SKM-1 (cell line): ENCODE data around the gene TRIO.
"Not testable (repeated sequence)": the region's sequence is repeated elsewhere in the genome, so short reads cannot be mapped to it uniquely, and the experiment has no call there.

Experiments used
- DNase-seq: peaks from one replicate; lab custom pipeline; 2025; ENCODE audit not compliant: unreplicated experiment; lab: John Stamatoyannopoulos, UW

TRIO gene

DNA sequence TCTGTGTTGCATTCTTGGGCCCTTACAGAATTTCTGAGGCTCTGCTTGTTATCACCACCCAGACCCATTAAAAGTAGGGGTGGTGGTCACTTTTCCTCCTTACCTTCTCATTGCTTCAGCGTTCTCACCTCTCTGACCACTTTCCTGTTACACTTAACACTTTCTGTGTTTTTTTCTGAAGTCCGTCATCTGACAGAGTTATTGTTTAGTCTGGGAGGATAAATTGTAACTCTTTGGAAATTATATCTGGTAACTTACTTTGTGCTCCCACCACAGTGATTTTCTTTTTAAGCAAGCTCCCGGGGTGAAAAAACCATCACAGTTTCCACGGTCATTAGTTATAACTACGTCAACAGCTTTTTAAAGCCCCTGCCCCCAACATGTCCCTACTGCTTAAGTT, 227.2 kb downstream of the TRIO start:
- DNase-seq = no peak

DNA sequence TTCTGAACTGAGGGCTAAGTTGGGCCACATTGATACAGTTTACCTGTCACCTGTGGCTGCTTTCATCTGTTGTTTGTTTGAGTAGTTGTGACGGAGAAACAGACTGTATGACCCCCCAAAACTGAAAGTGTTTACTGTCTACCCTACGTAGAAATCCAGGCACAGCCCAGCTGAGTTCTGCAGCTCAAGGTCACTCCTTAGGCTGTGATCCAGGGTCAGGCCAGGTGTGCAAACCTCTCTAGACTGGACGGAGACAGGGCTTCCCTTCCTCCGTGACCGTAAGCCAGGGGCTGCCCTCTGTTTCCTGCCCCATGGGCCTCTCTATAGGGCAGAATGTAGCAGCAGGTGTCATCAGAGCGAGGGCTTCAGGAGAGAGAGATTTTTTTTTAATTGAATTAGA, 230.5 kb downstream of the TRIO start:
- no peak for DNase-seq

DNA sequence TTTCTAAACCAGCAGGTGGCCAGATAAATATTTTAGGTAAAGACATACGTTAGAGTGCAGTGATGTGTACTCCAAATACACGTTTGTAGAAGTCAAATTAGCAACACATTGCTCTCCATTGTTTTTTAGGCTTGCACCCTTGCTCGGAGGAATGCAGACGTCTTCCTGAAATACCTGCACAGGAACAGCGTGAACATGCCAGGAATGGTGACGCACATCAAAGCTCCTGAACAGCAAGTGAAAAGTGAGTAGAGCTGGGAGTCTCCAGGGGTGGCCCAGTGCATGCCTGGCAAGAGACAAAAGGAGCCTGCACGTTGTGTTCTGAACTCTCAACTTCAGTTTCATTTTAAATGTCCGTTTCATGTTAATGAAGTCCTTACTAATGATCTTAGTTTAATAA, 231.0 kb downstream of the TRIO start:
- no peak for DNase-seq

DNA sequence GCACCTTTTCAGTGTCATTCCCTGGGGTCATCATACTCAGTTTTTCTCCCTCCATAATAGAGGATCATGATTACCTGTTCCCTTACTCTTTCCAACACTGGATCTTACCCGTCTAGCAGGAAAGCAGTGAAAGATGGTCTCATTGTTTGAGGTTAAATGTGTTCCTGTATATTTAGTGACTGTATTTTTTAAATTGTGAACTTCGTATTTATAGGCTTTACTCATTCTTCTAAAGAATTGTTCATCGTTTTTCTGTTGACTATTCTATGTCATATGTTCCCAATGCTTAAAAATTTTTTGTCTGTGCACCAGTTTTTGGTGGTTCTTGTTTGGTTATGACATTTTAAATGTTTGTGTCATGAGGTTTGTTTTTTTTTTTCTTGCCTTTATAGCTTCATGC, 233.6 kb downstream of the TRIO start:
- no peak for DNase-seq

DNA sequence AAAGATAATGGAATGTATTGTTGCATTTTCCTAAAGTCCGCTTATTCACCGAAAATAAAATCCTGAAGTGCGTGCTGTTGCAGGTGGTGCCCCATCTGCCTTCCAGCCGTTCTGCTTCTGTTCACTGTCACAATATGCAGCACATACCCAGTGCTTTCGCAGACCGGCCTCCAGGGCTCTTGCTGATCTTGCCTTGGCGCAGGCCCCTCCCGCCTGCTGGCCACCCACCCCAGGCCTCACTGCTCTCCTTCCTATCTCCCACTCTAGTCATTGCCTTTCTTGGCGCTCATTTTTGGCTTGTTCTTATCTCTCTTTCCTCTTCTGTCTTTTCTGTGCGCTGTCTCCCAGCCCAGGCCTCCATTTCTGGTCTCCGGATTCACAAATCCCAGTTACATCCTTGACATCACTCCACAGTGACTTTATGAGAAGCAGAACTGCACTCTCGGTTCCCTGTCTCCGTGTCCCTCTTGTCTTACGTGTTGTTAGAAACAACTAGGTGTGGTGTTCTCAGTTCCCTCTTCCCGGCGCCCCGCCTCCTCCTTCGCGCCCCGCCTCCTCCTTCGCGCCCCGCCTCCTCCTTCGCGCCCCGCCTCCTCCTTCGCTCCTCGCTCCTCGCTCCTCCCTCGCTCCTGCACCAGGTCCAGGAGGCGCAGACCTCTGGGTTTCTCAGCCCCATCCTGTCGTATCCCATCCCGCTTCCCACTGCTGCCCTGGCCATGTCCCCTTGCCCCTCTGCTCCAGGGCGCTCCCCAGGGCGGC, 236.8 kb downstream of the TRIO start:
- DNase-seq = no peak

DNA sequence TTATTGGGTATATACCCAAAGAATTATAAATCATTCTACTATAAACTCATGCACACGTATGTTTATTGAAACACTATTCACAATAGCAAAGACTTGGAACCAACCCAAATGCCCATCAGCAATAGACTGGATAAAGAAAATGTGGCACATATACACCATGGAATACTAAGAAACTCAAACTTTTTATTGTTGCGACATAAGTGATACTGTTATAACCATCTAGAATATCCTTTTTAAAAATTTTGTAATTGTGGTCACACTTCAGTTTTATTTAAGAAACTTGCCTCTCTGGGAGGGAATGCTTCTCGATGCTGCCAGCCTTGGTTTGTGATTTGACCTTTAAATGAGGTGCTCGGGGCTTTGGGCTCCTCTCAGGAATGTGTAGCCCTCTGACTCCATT, 237.6 kb downstream of the TRIO start:
- DNase-seq = no peak

DNA sequence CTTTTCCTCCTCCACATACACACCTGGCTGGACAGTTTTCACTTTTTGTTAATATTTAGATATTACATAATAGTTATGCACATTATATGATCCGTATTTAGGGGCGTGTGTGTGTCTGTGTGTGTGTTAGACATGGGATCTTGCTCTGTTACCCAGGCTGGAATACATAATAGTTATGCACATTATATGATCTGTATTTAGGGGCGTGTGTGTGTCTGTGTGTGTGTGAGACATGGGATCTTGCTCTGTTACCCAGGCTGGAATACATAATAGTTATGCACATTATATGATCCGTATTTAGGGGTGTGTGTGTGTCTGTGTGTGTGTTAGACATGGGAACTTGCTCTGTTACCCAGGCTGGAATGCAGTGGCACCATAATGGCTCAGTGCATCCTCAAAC, 239.5 kb downstream of the TRIO start:
- no peak for DNase-seq

DNA sequence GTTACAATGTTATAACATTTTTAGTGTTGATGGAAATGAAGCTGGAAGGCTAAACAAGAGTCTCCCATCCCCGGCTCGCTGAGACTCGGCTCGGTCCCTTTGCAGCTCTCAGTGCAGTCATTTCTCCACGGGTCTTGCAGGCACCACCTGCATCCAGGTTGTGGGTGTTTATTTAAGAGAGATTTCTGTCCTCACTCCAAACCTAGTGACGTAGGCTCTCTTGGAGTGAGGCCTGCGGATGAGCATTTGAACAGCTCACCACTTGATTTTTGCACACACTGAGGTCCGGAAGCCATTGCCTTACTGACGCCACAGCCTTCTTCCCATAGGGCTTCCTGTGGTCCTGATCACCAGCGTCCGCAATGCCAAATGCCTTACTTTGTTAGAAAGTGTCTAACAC, 240.8 kb downstream of the TRIO start:
- DNase-seq = no peak

DNA sequence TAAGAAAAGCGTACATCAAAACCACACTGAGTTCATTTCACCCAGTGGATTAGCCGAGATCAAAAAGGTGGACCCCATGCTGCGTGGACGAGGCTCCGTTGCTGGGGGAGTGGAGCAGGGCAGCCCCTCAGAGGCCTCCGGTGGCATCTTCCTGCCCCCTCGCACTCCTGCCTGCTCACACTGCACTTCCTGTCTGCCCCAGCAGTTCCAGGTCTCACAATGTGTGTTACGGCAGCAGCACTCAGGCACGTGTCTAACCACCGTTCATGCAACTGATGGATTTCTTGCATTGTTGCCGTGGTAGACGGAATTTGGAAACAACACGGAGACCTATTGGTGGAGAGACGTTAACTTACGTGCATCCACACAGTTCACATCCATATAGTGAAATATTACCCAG, 241.9 kb downstream of the TRIO start:
- no peak for DNase-seq

DNA sequence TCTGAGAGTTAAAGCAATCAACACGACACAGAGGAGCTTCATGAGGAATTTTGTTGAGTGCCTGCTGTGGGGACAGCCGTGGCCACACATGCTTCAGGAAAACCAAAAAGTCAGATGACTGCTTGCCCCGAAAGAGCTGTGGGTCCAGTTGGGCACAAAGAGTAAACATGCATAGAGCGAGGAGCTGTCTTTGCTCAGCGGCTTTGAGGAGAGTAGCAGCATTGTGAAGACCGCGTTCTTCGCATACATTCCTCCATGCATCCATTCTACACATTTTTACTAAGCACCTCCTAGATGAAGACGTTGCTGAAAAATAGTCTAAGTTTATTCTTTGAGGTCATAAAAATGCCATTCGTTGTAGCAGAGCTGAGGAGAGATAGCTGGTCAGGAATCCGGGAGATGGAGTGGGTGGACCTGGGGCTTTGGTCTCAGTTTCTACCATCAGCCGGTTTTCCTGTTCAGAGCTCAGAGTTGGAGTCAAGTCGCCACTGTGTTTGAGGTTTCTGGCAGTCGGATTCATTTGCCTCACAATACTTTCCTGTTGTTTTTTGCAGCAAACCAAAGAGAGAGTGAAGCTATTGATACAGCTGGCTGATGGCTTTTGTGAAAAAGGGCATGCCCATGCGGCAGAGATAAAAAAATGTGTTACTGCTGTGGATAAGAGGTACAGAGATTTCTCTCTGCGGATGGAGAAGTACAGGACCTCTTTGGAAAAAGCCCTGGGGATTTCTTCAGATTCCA, 243.9 kb downstream of the TRIO start:
- no peak for DNase-seq

DNA sequence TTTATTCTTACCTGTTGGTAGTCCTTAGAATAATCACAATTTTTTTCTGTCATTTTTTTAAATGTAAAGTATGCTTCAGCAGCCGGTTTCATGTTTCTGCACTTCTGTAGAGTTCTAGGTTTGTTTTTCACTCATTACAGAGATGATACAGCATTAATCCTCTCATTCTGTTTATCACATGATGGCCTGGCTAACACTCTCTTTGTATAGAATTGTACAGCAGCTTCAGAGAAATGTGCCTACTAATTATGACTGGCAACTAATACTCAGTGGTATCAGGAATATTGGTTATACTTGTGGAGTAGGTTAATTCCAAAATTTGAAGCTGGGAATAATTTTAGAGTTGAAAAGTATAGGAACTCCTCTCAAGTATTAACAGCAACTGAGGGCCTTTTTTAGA, 245.6 kb downstream of the TRIO start:
- DNase-seq = no peak

DNA sequence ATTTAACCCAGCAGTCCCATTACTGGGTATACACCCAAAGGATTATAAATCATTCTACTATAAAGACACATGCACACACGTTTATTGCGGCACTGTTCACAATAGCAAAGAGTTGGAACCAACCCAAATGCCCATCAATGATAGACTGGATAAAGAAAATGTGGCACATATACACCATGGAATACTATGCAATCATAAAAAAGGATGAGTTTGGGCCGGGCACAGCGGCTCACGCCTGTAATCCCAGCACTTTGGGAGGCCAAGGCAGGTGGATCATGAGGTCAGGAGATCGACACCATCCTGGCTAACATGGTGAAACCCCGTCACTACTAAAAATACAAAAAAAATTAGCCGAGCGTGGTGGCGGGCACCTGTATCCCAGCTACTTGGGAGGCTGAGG, 249.4 kb downstream of the TRIO start:
- not testable (repeated sequence) for DNase-seq

DNA sequence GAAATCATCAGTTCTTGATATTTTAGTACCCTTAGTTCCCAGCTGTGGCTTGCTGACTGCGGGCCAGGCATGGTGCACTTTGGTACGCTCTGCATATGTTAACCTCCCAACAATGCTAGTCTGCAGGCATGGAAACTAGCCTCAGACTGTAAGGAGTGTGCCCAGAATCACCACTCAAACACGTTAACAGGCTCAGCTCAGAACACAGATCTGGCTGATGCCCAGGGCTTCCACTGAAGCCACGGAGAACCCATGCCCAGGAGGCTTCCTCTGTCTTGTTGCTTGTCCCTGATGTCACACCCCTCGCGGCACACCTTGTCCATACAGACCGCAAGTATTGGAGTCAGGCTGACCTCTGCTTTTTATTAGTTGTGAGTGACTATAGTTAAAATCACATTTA, 251.2 kb downstream of the TRIO start:
- DNase-seq = no peak

DNA sequence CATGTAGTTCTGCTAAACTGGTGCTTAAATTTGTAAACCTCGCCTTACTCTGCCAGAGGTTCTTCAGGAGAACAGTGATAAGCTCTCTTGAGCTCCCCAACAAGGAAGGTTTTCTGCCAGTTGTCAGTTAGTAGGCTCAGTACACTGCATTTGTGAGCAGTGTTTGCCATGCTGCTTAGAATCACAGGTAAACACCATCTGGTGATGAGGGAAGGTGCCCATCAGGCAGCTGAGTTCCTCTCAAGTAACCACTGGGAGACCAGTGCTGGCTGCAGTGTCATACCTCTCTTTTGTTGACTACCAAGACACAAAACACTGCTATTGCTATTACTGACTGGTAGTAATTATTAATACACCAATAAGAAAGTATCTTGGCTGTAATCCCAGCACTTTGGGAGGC, 252.3 kb downstream of the TRIO start:
- DNase-seq = no peak

DNA sequence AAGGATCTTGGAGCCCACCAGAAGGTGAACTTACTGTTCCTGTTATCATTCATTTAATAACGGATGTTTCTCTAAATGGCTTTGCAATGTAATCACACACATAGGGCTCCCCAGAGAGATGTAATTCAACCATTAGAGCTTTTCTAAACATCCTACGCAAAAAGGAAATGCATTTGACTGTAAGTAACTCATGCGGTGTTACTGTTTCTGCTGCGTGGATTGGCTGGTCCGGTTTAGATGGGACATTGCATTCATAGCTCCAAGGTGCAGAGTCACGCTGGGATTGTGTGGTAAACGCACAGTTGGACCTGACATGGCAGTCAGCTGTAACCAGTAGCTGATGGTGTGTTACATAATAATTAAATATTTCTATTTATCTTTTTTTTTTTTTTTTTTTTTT, 252.9 kb downstream of the TRIO start:
- DNase-seq = no peak

DNA sequence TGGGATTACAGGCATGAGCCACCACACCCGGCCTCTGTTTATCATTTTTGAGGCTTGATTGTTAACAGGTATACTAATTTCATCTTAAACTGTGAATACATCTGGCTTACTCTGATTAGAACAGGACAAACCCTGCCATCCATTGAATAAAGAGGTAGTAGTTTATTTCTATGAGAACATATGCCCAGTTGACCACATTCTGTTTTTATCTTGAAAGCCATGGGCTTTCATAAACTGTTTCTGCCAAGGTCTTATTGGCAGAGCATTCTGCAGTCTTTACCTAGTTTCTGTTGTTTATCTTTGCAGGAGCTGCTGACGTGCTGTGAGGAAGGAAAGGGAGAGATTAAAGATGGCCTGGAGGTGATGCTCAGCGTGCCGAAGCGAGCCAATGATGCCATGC, 253.6 kb downstream of the TRIO start:
- DNase-seq = no peak

DNA sequence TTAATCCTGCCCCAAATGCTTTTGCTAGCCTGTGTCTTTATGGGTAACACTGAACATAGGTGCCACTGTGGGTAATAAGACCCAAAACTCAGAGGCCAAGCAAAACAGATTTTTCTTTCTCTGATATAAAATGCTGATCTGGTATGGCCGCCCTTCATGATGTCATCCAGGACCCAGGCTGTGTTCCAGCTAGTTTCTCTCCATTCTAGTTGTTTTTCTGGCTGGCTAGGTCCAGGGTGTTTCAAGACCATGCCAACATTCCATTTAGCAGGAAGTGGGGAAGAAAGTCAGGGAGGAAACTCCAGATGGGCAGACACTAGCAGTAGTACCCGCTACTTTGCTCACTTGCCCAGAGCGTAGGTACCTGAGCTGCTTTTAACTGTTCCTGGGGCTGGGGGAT, 254.6 kb downstream of the TRIO start:
- no peak for DNase-seq

DNA sequence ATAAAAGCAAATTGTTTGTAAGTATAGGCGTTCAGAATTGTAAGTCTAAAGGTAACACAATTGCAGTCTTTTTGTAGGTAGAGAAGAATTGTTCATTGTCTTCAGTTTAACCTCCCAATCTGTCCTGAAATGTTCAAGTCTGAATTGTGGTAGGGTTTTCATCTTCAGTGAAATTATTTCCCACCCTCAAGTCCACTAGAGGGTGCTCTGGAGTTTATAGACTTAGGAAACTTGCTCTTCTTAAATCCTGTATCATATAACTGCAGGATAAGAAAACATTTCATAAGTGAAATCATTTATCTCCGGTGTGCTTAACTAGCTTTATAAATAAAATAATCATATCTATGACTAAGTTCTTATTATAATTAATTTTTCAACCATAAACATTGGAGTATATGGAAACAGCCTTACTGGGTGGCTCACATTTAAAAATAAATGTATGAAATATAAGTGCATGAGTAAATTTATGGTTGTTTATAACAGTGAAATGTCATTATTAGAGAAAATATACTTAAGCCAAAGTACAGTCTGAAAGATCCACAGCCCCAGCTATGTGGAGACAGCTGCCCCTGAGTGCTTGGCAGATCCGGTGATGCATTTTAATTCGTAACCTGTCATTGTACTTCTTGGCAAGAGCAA, 256.0 kb downstream of the TRIO start:
- peak; percentile 12 for DNase-seq

DNA sequence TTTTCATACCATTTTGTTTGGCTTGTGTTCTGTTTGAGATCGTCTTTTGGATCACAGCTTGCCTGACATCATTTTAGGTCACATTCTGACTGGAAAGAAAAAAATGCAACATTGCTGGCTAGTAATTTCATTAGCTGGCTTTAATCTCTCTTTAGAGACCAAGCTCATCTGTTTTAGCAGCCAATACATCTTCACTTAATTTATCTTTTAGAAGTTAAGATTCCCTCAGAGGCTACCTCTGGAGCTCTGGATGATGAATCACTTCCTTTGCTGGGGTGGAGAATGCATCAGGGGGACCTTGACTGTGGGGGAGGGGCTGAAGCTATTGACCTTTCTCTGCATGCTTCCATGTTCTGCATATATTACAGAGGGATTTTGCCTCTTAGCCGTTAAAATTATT, 256.9 kb downstream of the TRIO start:
- no peak for DNase-seq

DNA sequence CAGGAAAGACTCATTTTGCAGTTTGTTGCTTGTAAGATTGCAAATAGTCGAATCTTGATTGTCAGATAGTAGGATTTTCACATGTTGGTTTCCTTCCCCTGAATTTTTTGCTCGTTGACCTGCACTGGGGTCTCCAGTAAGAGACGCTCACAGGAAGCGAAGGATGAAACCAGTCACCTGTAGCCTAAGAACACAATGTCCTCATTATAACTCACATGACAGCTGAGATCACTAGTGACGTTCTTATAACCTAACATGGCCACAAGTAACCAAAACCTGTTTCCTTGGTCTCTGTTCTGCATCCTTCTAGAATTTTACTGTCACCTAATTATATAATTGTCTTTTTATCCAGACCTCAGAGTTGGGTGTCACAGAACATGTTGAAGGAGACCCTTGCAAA, 257.5 kb downstream of the TRIO start:
- DNase-seq = no peak

DNA sequence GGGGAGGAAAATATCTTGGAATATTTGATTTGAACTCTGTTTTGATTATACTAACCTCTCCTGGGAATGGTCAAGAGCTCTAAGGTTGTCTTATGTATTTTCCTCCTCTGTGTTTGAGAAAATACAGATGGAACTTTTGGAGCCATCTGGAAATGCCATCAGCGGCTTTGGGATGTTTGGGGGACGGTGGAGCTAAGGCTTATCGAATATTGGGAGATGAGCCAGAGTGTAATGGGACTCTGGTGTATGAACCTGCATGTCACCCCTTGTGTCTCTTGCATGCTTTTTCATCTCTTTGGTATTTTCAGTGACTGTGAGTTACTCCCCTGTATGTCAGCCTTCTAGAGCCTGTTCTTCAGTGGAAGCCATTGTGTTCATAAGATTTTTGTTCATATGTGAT, 258.5 kb downstream of the TRIO start:
- no peak for DNase-seq

DNA sequence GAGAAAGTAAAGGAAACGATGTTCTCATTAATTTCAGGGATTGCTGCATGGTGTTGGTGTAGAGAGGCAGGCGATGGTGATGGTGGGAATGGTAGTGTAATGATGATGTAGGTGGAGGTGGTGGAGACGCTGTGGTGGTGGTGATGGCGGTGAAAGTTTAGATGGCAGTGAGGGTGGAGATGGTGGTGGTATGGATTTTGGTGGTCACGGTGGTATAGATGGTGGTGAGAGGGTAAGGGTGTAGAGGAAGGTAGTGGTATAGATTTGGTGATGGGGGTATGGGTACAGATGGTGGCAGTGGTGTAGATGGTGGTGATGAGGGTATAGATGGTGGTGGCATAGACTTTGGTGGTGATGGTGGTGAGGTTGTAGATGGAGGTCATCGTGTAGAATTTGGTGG, 259.3 kb downstream of the TRIO start:
- no peak for DNase-seq
